Measurements from ENCODE around the gene LNX2.

Gene LNX2

GRCh38 chr13:27659145-27659865 is 39.0 kb upstream of the LNX2 start:
- no peaks in the 10 kb centered on the region for H4K20me1 ChIP-seq (ENCODE audit: insufficient read depth, low read length, poor library complexity, severe bottlenecking)
- H3K36me3 ChIP-seq (ENCODE audit: insufficient read depth, low read length), result peaks cover 10% of the 10 kb centered on the region; the same call in 1 of the 2 replicates
- no peak overlapping the region for H3K4me2 ChIP-seq (ENCODE audit: low read depth, low read length, poor library complexity, severe bottlenecking)
- H2AFZ ChIP-seq (ENCODE audit: low read length), result no peak overlapping the region
- H3K9ac ChIP-seq (ENCODE audit: low read depth, low read length, poor library complexity, severe bottlenecking), result no peak overlapping the region
- no peaks in the 10 kb centered on the region; the same call in 1 of the 2 replicates for H3K79me2 ChIP-seq (ENCODE audit: insufficient read depth, low read length)
- no peaks in the 10 kb centered on the region for H3K27me3 ChIP-seq (ENCODE audit: insufficient read depth, low read length, poor library complexity, severe bottlenecking)
- no peaks in the 10 kb centered on the region for H3K4me1 ChIP-seq (ENCODE audit: insufficient read depth, low read length, poor library complexity, severe bottlenecking)
- no peaks in the 10 kb centered on the region for H3K9me2 ChIP-seq (replicated peaks; ENCODE audit: low read depth, low read length)
- TF ChIP-seq CTCF (conservative IDR thresholded peaks at IDR 0.05; ENCODE audit: low read length) (no peak), EZH2phosphoT487 (IDR thresholded peaks at IDR 0.05; ENCODE audit: borderline replicate concordance) (no peak)
- H3K9me3 ChIP-seq (ENCODE audit: insufficient read depth, low read depth, low read length), result no peaks in the 10 kb centered on the region
- H3F3A ChIP-seq (ENCODE audit: low read depth), result no peaks in the 10 kb centered on the region
- no peak overlapping the region for H3K4me3 ChIP-seq (ENCODE audit: low read length, poor library complexity, severe bottlenecking)

GRCh38 chr13:27658546-27658945 is 38.2 kb upstream of the LNX2 start:
- Histone ChIP-seq H3K27me3 (ENCODE audit: insufficient read depth, low read length, poor library complexity, severe bottlenecking) (no peaks in the 10 kb centered on the region), H2AFZ (ENCODE audit: low read length) (no peak overlapping the region), H3K9me2 (replicated peaks; ENCODE audit: low read depth, low read length) (no peaks in the 10 kb centered on the region), H3K9ac (ENCODE audit: low read depth, low read length, poor library complexity, severe bottlenecking) (no peak overlapping the region), H4K20me1 (ENCODE audit: insufficient read depth, low read length, poor library complexity, severe bottlenecking) (no peaks in the 10 kb centered on the region), H3K4me3 (ENCODE audit: low read length, poor library complexity, severe bottlenecking) (no peak overlapping the region), H3K79me2 (ENCODE audit: insufficient read depth, low read length) (no peaks in the 10 kb centered on the region; the same call in 1 of the 2 replicates), H3K4me1 (ENCODE audit: insufficient read depth, low read length, poor library complexity, severe bottlenecking) (no peaks in the 10 kb centered on the region), H3F3A (ENCODE audit: low read depth) (no peaks in the 10 kb centered on the region), H3K4me2 (ENCODE audit: low read depth, low read length, poor library complexity, severe bottlenecking) (no peak overlapping the region), H3K9me3 (ENCODE audit: insufficient read depth, low read depth, low read length) (no peaks in the 10 kb centered on the region), H3K36me3 (ENCODE audit: insufficient read depth, low read length) (peaks cover 11% of the 10 kb centered on the region; the same call in 1 of the 2 replicates)
- TF ChIP-seq CTCF (conservative IDR thresholded peaks at IDR 0.05; ENCODE audit: low read length) (no peak), EZH2phosphoT487 (IDR thresholded peaks at IDR 0.05; ENCODE audit: borderline replicate concordance) (no peak)

- H3K9me3 ChIP-seq (ENCODE audit: insufficient read depth, low read depth, low read length), result no peaks in the 10 kb centered on the region
- no peak overlapping the region for H3K4me2 ChIP-seq (ENCODE audit: low read depth, low read length, poor library complexity, severe bottlenecking)
- H3K9ac ChIP-seq (ENCODE audit: low read depth, low read length, poor library complexity, severe bottlenecking), result no peak overlapping the region
- no peak overlapping the region for H2AFZ ChIP-seq (ENCODE audit: low read length)
- H4K20me1 ChIP-seq (ENCODE audit: insufficient read depth, low read length, poor library complexity, severe bottlenecking), result no peaks in the 10 kb centered on the region
- no peaks in the 10 kb centered on the region; the same call in 1 of the 2 replicates for H3K79me2 ChIP-seq (ENCODE audit: insufficient read depth, low read length)
- H3K36me3 ChIP-seq (ENCODE audit: insufficient read depth, low read length), result peaks cover 11% of the 10 kb centered on the region; the same call in 1 of the 2 replicates
- H3K27me3 ChIP-seq (ENCODE audit: insufficient read depth, low read length, poor library complexity, severe bottlenecking), result no peaks in the 10 kb centered on the region
- H3F3A ChIP-seq (ENCODE audit: low read depth), result no peaks in the 10 kb centered on the region
- no peak for TF ChIP-seq CTCF (conservative IDR thresholded peaks at IDR 0.05; ENCODE audit: low read length)
- no peak overlapping the region for H3K4me3 ChIP-seq (ENCODE audit: low read length, poor library complexity, severe bottlenecking)
- H3K4me1 ChIP-seq (ENCODE audit: insufficient read depth, low read length, poor library complexity, severe bottlenecking), result no peaks in the 10 kb centered on the region
- H3K9me2 ChIP-seq (replicated peaks; ENCODE audit: low read depth, low read length), result no peaks in the 10 kb centered on the region
Measured at GRCh38 chr13:27657724-27658123, 37.4 kb upstream of the LNX2 start.

Measured in Loucy (cell line).